Adipocyte (in vitro differentiated cells): ENCODE results near the gene RPS6KA5.
"Not testable (repeated sequence)": the region's sequence is repeated elsewhere in the genome, so short reads cannot be mapped to it uniquely, and the experiment has no call there.

Experiments
- DNase-seq: peaks from one replicate; pipeline ENCODE4 v3.0.0-alpha.2; 2015; ENCODE audit warnings: low read depth
- H3K27me3 ChIP-seq: replicated peaks from 2 replicates; pipeline ENCODE4 v1.7.0; 2013; ENCODE audit warnings: mild to moderate bottlenecking, low read length, moderate library complexity; ENCODE audit not compliant: control insufficient read depth, insufficient read depth
- H3K36me3 ChIP-seq: 2 replicates; pipeline ENCODE4 v1.7.0; 2013; ENCODE audit warnings: low read length, mild to moderate bottlenecking, moderate library complexity; ENCODE audit not compliant: control insufficient read depth, insufficient read depth, severe bottlenecking
- H3K4me1 ChIP-seq: 2 replicates; pipeline ENCODE4 v1.7.0; 2013; ENCODE audit warnings: mild to moderate bottlenecking, low read length, moderate library complexity; ENCODE audit not compliant: control insufficient read depth, insufficient read depth
- H3K4me3 ChIP-seq: 2 replicates; pipeline ENCODE4 v1.7.0; 2013; ENCODE audit warnings: mild to moderate bottlenecking, low read length, moderate library complexity
- H3K9ac ChIP-seq: 2 replicates; pipeline ENCODE4 v1.7.0; 2013; ENCODE audit warnings: mild to moderate bottlenecking, low read length, moderate library complexity
- H3K9me3 ChIP-seq: 2 replicates; pipeline ENCODE4 v1.7.0; 2013; ENCODE audit warnings: mild to moderate bottlenecking, low read length, moderate library complexity; ENCODE audit not compliant: control insufficient read depth

RPS6KA5 gene

GRCh38 chr14:90866833-90867232 is 193.6 kb downstream of the RPS6KA5 start:
- no peak overlapping the region for H3K4me3 ChIP-seq

GRCh38 chr14:90864741-90865140 is 195.7 kb downstream of the RPS6KA5 start:
- H3K4me3 ChIP-seq, result no peak overlapping the region
- H3K36me3 ChIP-seq, result no peaks in the 10 kb centered on the region
- no peaks in the 10 kb centered on the region for H3K27me3 ChIP-seq
- H3K9ac ChIP-seq, result no peak overlapping the region
- no peak for DNase-seq
- H3K9me3 ChIP-seq, result no peaks in the 10 kb centered on the region
- H3K4me1 ChIP-seq, result no peaks in the 10 kb centered on the region

More at GRCh38 chr14:90866833-90867232, 193.6 kb downstream of the RPS6KA5 start:
- no peaks in the 10 kb centered on the region for H3K4me1 ChIP-seq
- H3K27me3 ChIP-seq, result no peaks in the 10 kb centered on the region
- no peak for DNase-seq
- H3K9ac ChIP-seq, result no peak overlapping the region
- H3K36me3 ChIP-seq, result no peaks in the 10 kb centered on the region
- no peaks in the 10 kb centered on the region for H3K9me3 ChIP-seq

- Histone ChIP-seq H3K27me3 (no peaks in the 10 kb centered on the region), H3K36me3 (no peaks in the 10 kb centered on the region), H3K4me3 (no peak overlapping the region), H3K4me1 (no peaks in the 10 kb centered on the region), H3K9ac (no peak overlapping the region), H3K9me3 (no peaks in the 10 kb centered on the region)
- DNase-seq, result no peak
Observed at GRCh38 chr14:90858511-90858910, 201.9 kb downstream of the RPS6KA5 start.

GRCh38 chr14:90857866-90858265 is 202.6 kb downstream of the RPS6KA5 start:
- H3K9me3 ChIP-seq, result no peaks in the 10 kb centered on the region
- no peak for DNase-seq

GRCh38 chr14:90856115-90856514 is 204.3 kb downstream of the RPS6KA5 start:
- not testable (repeated sequence) for H3K9ac ChIP-seq, H3K36me3 ChIP-seq, H3K4me1 ChIP-seq, H3K9me3 ChIP-seq, DNase-seq, H3K4me3 ChIP-seq, H3K27me3 ChIP-seq

More at GRCh38 chr14:90857866-90858265, 202.6 kb downstream of the RPS6KA5 start:
- H3K4me1 ChIP-seq, result no peaks in the 10 kb centered on the region
- H3K36me3 ChIP-seq, result no peaks in the 10 kb centered on the region
- H3K9ac ChIP-seq, result no peak overlapping the region
- no peak overlapping the region for H3K4me3 ChIP-seq
- no peaks in the 10 kb centered on the region for H3K27me3 ChIP-seq

GRCh38 chr14:90853116-90853515 is 207.3 kb downstream of the RPS6KA5 start:
- no peaks in the 10 kb centered on the region for H3K4me1 ChIP-seq
- H3K27me3 ChIP-seq, result no peaks in the 10 kb centered on the region
- H3K9ac ChIP-seq, result no peak overlapping the region
- no peaks in the 10 kb centered on the region for H3K9me3 ChIP-seq
- no peak for DNase-seq
- no peaks in the 10 kb centered on the region for H3K36me3 ChIP-seq
- H3K4me3 ChIP-seq, result no peak overlapping the region

- Histone ChIP-seq H3K27me3 (no peaks in the 10 kb centered on the region), H3K4me3 (no peak overlapping the region), H3K9me3 (no peaks in the 10 kb centered on the region)
Observed at GRCh38 chr14:90851327-90852036, 209.0 kb downstream of the RPS6KA5 start.

GRCh38 chr14:90850487-90850886 is 210.0 kb downstream of the RPS6KA5 start:
- Histone ChIP-seq H3K4me1 (no peaks in the 10 kb centered on the region), H3K9me3 (no peaks in the 10 kb centered on the region), H3K4me3 (no peak overlapping the region), H3K36me3 (no peaks in the 10 kb centered on the region), H3K9ac (no peak overlapping the region), H3K27me3 (no peaks in the 10 kb centered on the region)
- peak; percentile 37 for DNase-seq

More at GRCh38 chr14:90851327-90852036, 209.0 kb downstream of the RPS6KA5 start:
- Histone ChIP-seq H3K4me1 (no peaks in the 10 kb centered on the region), H3K36me3 (no peaks in the 10 kb centered on the region), H3K9ac (no peak overlapping the region)
- no peak for DNase-seq

- H3K9me3 ChIP-seq, result no peaks in the 10 kb centered on the region
- no peaks in the 10 kb centered on the region for H3K4me1 ChIP-seq
- H3K4me3 ChIP-seq, result no peak overlapping the region
- H3K27me3 ChIP-seq, result no peaks in the 10 kb centered on the region
- no peaks in the 10 kb centered on the region for H3K36me3 ChIP-seq
- DNase-seq, result no peak
- no peak overlapping the region for H3K9ac ChIP-seq
Observed at GRCh38 chr14:90849787-90850444, 210.5 kb downstream of the RPS6KA5 start.

GRCh38 chr14:90848944-90849731 is 211.3 kb downstream of the RPS6KA5 start:
- Histone ChIP-seq H3K4me3 (no peak overlapping the region), H3K36me3 (no peaks in the 10 kb centered on the region), H3K9me3 (no peaks in the 10 kb centered on the region), H3K27me3 (no peaks in the 10 kb centered on the region), H3K4me1 (no peaks in the 10 kb centered on the region), H3K9ac (no peak overlapping the region)
- DNase-seq, result no peak

GRCh38 chr14:90846511-90846910 is 213.9 kb downstream of the RPS6KA5 start:
- Histone ChIP-seq H3K4me1 (no peaks in the 10 kb centered on the region), H3K9me3 (no peaks in the 10 kb centered on the region), H3K27me3 (no peaks in the 10 kb centered on the region), H3K36me3 (no peaks in the 10 kb centered on the region), H3K9ac (no peak overlapping the region), H3K4me3 (no peak overlapping the region)
- DNase-seq, result peak; percentile 14
